ENCODE data around the gene MAD1L1. TPM values are rescaled to one million over a fixed set of nuclear protein-coding genes. Genes with fewer than 3 reads are reported as not detected.

MAD1L1 gene
- total and polyA plus RNA-seq, 2 experiments from 2014 or later = 38.2 to 69.8 TPM

DNA sequence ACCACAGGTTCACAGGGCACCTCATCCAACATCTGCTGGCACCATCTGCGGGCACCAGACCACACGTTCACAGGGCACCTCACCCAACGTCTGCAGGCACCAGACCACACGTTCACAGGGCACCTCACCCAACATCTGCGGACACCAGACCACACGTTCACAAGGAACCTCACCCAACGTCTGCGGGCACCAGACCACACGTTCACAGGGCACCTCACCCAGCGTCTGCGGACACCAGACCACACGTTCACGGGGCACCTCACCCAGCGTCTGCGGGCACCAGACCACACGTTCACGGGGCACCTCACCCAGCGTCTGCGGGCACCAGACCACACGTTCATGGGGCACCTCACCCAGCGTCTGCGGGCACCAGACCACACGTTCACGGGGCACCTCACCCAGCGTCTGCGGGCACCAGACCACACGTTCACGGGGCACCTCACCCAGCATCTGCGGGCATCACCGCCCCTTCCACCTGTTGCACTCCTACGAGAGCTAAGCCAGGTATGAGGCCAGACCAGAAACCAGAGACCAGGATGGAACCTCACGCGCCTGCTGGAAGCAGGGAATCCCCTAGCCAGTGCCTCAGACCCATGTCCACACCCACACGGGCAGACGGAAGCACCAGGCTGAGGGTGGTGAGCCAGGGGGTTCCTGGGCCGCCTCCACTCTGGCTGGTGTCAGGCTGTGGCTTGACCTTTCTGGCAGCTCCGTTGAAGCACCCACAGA is 182.8 kb downstream of the MAD1L1 start:
- in situ Hi-C loops (cut with MboI) = no loop called here
- no peaks in the 10 kb centered on the region for H3K79me2 ChIP-seq (ENCODE audit: insufficient read depth)
- H3F3A ChIP-seq (ENCODE audit: insufficient read depth) = no peaks in the 10 kb centered on the region
- H3K4me3 ChIP-seq = no peak overlapping the region
- H4K20me1 ChIP-seq (ENCODE audit: insufficient read depth) = no peaks in the 10 kb centered on the region
- H3K9ac ChIP-seq = no peak overlapping the region
- H3K27ac ChIP-seq = no peak overlapping the region
- H3K36me3 ChIP-seq (ENCODE audit: low read depth) = no peaks in the 10 kb centered on the region
- no peak for DNase-seq
- H3K4me1 ChIP-seq (ENCODE audit: insufficient read depth) = no peaks in the 10 kb centered on the region
- H3K27me3 ChIP-seq (replicated peaks; ENCODE audit: insufficient read depth) = no peaks in the 10 kb centered on the region
- 84 to 87% methylated on average over 13 to 37 of the region's 37 CpGs for WGBS, 2 experiments (ENCODE audit: low coverage in 1 of 2, low lambda C conversion rate in 2 of 2, missing lambda C conversion rate in 2 of 2)
- no peaks in the 10 kb centered on the region for H3K9me3 ChIP-seq (ENCODE audit: low read depth)
- no peak overlapping the region for H2AFZ ChIP-seq
- no peak for TF ChIP-seq EZH2 (IDR thresholded peaks at IDR 0.05; ENCODE audit: insufficient read depth, poor library complexity, severe bottlenecking)
- no peak for TF ChIP-seq EZH2phosphoT487 (IDR thresholded peaks at IDR 0.05; ENCODE audit: insufficient read depth, low read depth)
- no peak overlapping the region for H3K4me2 ChIP-seq (ENCODE audit: unreplicated experiment)
- H3K9me2 ChIP-seq (ENCODE audit: insufficient read depth) = no peaks in the 10 kb centered on the region

DNA sequence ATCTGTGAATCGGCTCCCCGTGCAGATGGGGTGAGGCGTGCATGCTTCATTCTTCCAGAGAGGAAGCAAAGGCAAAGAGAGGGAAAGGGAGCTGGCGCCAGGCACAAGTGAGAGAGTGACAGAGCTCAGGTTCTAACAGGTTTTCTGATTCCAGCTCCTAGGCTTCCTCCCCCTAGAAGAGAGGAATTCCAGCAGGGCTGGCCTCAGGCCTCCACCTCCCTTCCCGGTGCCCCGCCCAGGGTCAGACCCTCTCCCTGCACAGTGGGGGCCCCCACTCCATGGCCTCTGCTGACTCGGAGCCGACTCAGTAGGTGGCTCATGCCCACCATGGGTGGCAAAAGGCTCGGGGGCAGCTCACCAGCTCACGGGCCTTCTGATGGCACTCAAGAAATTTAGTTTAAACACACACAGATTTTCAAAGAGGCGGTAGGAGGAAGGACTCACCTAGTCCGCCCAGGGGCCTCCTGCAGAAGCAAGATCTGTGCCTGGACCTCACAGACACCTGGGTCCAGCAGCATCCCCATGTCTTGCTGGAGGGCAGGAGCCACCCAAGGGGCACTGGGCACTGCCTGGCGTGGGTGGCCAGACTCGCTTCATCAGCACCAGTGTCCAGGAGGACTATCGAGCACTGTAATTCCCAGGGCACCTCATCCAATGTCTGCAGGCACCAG is 183.5 kb downstream of the MAD1L1 start:
- Histone ChIP-seq H3K9me3 (ENCODE audit: low read depth) (no peaks in the 10 kb centered on the region), H3K4me3 (no peak overlapping the region), H2AFZ (no peak overlapping the region), H3K27ac (no peak overlapping the region), H3K9me2 (ENCODE audit: insufficient read depth) (no peaks in the 10 kb centered on the region), H3K36me3 (ENCODE audit: low read depth) (no peaks in the 10 kb centered on the region), H3K4me1 (ENCODE audit: insufficient read depth) (no peaks in the 10 kb centered on the region), H3F3A (ENCODE audit: insufficient read depth) (no peaks in the 10 kb centered on the region), H4K20me1 (ENCODE audit: insufficient read depth) (no peaks in the 10 kb centered on the region), H3K79me2 (ENCODE audit: insufficient read depth) (no peaks in the 10 kb centered on the region), H3K9ac (no peak overlapping the region), H3K4me2 (ENCODE audit: unreplicated experiment) (no peak overlapping the region), H3K27me3 (replicated peaks; ENCODE audit: insufficient read depth) (no peaks in the 10 kb centered on the region)
- TF ChIP-seq EZH2phosphoT487 (IDR thresholded peaks at IDR 0.05; ENCODE audit: insufficient read depth, low read depth) (no peak), EZH2 (IDR thresholded peaks at IDR 0.05; ENCODE audit: insufficient read depth, poor library complexity, severe bottlenecking) (no peak)
- WGBS, 2 experiments (ENCODE audit: low coverage in 1 of 2, low lambda C conversion rate in 2 of 2, missing lambda C conversion rate in 2 of 2) = 98 to 100% methylated on average over 15 of the region's 15 CpGs
- DNase-seq = no peak
- in situ Hi-C loops (cut with MboI) = no loop called here

DNA sequence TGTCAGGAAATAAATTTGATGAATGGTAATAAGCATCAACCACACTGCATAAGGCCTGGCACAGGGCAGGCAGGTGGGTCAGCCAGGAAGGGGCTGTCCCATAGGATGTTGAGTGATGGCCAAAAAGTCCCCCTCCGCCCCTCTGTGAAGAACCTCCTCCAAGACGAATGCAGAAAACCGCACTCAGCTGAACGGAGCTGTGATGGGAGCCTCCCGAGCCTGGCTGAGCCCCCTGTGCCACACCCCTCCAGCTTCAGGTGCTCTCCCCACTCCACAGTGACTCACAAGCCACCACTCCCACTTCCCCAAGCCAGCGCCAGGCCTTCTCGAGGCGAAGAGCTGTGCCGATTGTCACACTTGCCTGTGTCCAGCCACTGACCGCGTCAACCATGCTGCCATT is 184.2 kb downstream of the MAD1L1 start:
- H3K27me3 ChIP-seq (replicated peaks; ENCODE audit: insufficient read depth) = no peaks in the 10 kb centered on the region
- no peak overlapping the region for H3K4me3 ChIP-seq
- H2AFZ ChIP-seq = no peak overlapping the region
- no peaks in the 10 kb centered on the region for H3F3A ChIP-seq (ENCODE audit: insufficient read depth)
- TF ChIP-seq EZH2phosphoT487 (IDR thresholded peaks at IDR 0.05; ENCODE audit: insufficient read depth, low read depth) (no peak), EZH2 (IDR thresholded peaks at IDR 0.05; ENCODE audit: insufficient read depth, poor library complexity, severe bottlenecking) (no peak)
- in situ Hi-C loops (cut with MboI) = no loop called here
- no peak overlapping the region for H3K9ac ChIP-seq
- no peaks in the 10 kb centered on the region for H4K20me1 ChIP-seq (ENCODE audit: insufficient read depth)
- no peak overlapping the region for H3K27ac ChIP-seq
- no peaks in the 10 kb centered on the region for H3K4me1 ChIP-seq (ENCODE audit: insufficient read depth)
- H3K36me3 ChIP-seq (ENCODE audit: low read depth) = no peaks in the 10 kb centered on the region
- H3K79me2 ChIP-seq (ENCODE audit: insufficient read depth) = no peaks in the 10 kb centered on the region
- H3K4me2 ChIP-seq (ENCODE audit: unreplicated experiment) = no peak overlapping the region
- WGBS, 2 experiments (ENCODE audit: low coverage in 1 of 2, low lambda C conversion rate in 2 of 2, missing lambda C conversion rate in 2 of 2) = 91% methylated on average over 11 of the region's 11 CpGs
- DNase-seq = no peak
- H3K9me2 ChIP-seq (ENCODE audit: insufficient read depth) = no peaks in the 10 kb centered on the region
- no peaks in the 10 kb centered on the region for H3K9me3 ChIP-seq (ENCODE audit: low read depth)

DNA sequence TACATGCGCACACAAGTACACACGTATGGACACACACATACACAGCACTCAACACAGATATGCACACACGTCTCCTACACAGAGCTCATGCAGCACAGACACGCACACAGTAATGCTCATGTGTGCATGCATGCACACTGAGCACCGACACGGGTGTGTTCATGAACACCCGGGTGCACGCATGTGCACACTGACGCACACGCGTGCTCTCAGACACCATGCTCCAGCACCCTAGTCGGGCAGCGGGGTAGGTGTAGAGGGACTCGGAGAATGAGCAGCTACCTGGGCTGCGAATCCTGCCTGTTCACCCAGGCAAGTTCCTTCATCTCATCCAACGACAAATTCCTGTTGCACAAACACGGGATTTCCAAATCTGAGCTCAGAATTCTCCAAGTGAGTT is 184.7 kb downstream of the MAD1L1 start:
- no peak for DNase-seq
- no peaks in the 10 kb centered on the region for H3K9me2 ChIP-seq (ENCODE audit: insufficient read depth)

More for the DNA sequence above, 184.7 kb downstream of the MAD1L1 start:
- H3K79me2 ChIP-seq (ENCODE audit: insufficient read depth) = no peaks in the 10 kb centered on the region
- H3K4me3 ChIP-seq = no peak overlapping the region
- H3K36me3 ChIP-seq (ENCODE audit: low read depth) = no peaks in the 10 kb centered on the region
- no peak for TF ChIP-seq EZH2 (IDR thresholded peaks at IDR 0.05; ENCODE audit: insufficient read depth, poor library complexity, severe bottlenecking)
- TF ChIP-seq EZH2phosphoT487 (IDR thresholded peaks at IDR 0.05; ENCODE audit: insufficient read depth, low read depth) = no peak
- H3K4me1 ChIP-seq (ENCODE audit: insufficient read depth) = no peaks in the 10 kb centered on the region
- no peaks in the 10 kb centered on the region for H3K9me3 ChIP-seq (ENCODE audit: low read depth)
- H3K27me3 ChIP-seq (replicated peaks; ENCODE audit: insufficient read depth) = no peaks in the 10 kb centered on the region
- no peak overlapping the region for H3K27ac ChIP-seq
- in situ Hi-C loops (cut with MboI) = no loop called here
- no peak overlapping the region for H3K4me2 ChIP-seq (ENCODE audit: unreplicated experiment)
- no peaks in the 10 kb centered on the region for H4K20me1 ChIP-seq (ENCODE audit: insufficient read depth)
- no peak overlapping the region for H3K9ac ChIP-seq
- H3F3A ChIP-seq (ENCODE audit: insufficient read depth) = no peaks in the 10 kb centered on the region
- no peak overlapping the region for H2AFZ ChIP-seq
- 94 to 97% methylated on average over 17 of the region's 17 CpGs for WGBS, 2 experiments (ENCODE audit: low coverage in 1 of 2, low lambda C conversion rate in 2 of 2, missing lambda C conversion rate in 2 of 2)
